ENCODE measurements around the gene KDM4B. TPM values are rescaled to one million over a fixed set of nuclear protein-coding genes. Genes with fewer than 3 reads are reported as not detected.

The KDM4B gene
- total RNA-seq, 1 donor from 2014 or later, result 21.2 TPM

DNA sequence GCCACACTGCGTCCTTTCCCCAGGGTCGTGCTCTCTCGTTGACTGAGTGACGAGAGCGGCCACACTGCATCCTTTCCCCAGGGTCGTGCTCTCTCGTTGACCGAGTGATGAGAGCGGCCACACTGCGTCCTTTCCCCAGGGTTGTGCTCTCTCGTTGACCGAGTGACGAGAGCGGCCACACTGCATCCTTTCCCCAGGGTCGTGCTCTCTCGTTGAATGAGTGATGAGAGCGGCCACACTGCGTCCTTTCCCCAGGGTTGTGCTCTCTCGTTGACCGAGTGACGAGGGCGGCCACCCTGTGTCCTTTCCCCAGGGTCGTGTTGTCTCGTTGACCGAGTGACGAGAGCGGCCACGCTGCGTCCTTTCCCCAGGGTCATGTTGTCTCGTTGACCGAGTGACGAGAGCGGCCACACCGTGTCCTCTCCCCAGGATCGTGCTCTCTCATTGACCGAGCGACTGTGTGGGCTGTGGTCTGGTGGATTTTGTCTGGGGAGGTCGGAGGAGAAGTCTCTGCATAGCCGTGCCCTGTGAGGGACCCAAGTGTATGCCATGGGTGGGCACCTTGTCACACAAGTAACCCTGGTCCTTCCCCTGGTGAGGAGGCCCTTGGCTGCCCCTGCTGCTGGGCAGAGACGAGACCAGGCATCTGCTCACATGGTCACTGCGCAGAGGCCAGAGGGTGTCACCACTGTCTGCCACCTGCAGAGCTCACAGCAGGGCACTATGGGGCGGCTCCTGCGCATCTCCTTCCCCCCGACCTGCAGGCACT is 107.7 kb downstream of the KDM4B start:
- Histone ChIP-seq H3K27me3 (ENCODE audit: control insufficient read depth, insufficient read depth, low read length) (no peaks in the 10 kb centered on the region), H3K4me3 (ENCODE audit: low read depth, low read length) (no peak overlapping the region), H3K36me3 (ENCODE audit: control insufficient read depth, insufficient read depth, low read length) (peaks cover 1% of the 10 kb centered on the region)
- DNase-seq (ENCODE audit: low read depth), result no peak
- TF ChIP-seq CTCF (IDR thresholded peaks at IDR 0.05; ENCODE audit: insufficient read depth, low read length, poor library complexity, severe bottlenecking), result no peak

GRCh38 chr19:5077209-5077515 is 108.2 kb downstream of the KDM4B start:
- peaks cover 1% of the 10 kb centered on the region for H3K36me3 ChIP-seq (ENCODE audit: control insufficient read depth, insufficient read depth, low read length)
- H3K27me3 ChIP-seq (ENCODE audit: control insufficient read depth, insufficient read depth, low read length), result no peaks in the 10 kb centered on the region
- H3K4me3 ChIP-seq (ENCODE audit: low read depth, low read length), result no peak overlapping the region
- DNase-seq (ENCODE audit: low read depth), result no peak
- no peak for TF ChIP-seq CTCF (IDR thresholded peaks at IDR 0.05; ENCODE audit: insufficient read depth, low read length, poor library complexity, severe bottlenecking)

- DNase-seq (ENCODE audit: low read depth), result no peak
- Histone ChIP-seq H3K27me3 (ENCODE audit: control insufficient read depth, insufficient read depth, low read length) (no peaks in the 10 kb centered on the region), H3K4me3 (ENCODE audit: low read depth, low read length) (no peak overlapping the region), H3K36me3 (ENCODE audit: control insufficient read depth, insufficient read depth, low read length) (peaks cover 1% of the 10 kb centered on the region)
- no peak for TF ChIP-seq CTCF (IDR thresholded peaks at IDR 0.05; ENCODE audit: insufficient read depth, low read length, poor library complexity, severe bottlenecking)
These were observed 109.3 kb downstream of the KDM4B start for GRCh38 chr19:5078182-5078581.

DNA sequence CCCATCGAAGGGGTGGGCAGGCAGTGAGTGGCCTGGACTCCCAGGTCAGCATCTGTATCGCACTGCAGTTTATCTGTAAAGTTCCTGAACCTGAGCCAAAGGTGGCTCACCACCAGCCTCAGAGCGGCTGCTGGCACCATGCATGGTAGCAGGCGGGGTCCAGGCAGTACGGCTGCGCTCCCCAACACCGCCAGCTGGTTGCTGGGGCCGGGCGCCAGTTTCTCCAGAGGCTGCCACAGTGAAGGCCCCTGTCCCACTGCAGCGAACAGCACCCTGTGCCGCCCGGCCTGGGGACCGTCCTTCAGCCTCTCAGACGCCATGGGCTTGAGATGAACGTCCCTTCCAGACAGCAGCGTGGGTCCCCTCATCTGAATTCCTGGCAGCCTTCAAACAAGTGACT is 109.8 kb downstream of the KDM4B start:
- no peak overlapping the region for H3K4me3 ChIP-seq (ENCODE audit: low read depth, low read length)
- H3K27me3 ChIP-seq (ENCODE audit: control insufficient read depth, insufficient read depth, low read length), result no peaks in the 10 kb centered on the region
- no peak for TF ChIP-seq CTCF (IDR thresholded peaks at IDR 0.05; ENCODE audit: insufficient read depth, low read length, poor library complexity, severe bottlenecking)
- H3K36me3 ChIP-seq (ENCODE audit: control insufficient read depth, insufficient read depth, low read length), result peaks cover 1% of the 10 kb centered on the region
- no peak for DNase-seq (ENCODE audit: low read depth)

- no peak for DNase-seq (ENCODE audit: low read depth)
- H3K4me3 ChIP-seq (ENCODE audit: low read depth, low read length), result no peak overlapping the region
- peaks cover 1% of the 10 kb centered on the region for H3K36me3 ChIP-seq (ENCODE audit: control insufficient read depth, insufficient read depth, low read length)
- no peak for TF ChIP-seq CTCF (IDR thresholded peaks at IDR 0.05; ENCODE audit: insufficient read depth, low read length, poor library complexity, severe bottlenecking)
- H3K27me3 ChIP-seq (ENCODE audit: control insufficient read depth, insufficient read depth, low read length), result no peaks in the 10 kb centered on the region
These were observed 110.3 kb downstream of the KDM4B start for GRCh38 chr19:5079071-5079774.

Measured in kidney epithelial cell (primary cell).